Measurements from ENCODE around the gene SH2D1B. TPM values are rescaled to one million over a fixed set of nuclear protein-coding genes. Genes with fewer than 3 reads are reported as not detected.
"Not testable (repeated sequence)": the region's sequence is repeated elsewhere in the genome, so short reads cannot be mapped to it uniquely, and the experiment has no call there.

The SH2D1B gene
- total and polyA plus RNA-seq, 9 of the 15 experiments (the other 6 are each of a cell fraction or from before 2014, with no cell fraction given): 5.6 to 19.6 (median 9.7) TPM

- TF ChIP-seq TRIM24 (IDR thresholded peaks at IDR 0.05) (peak in 1 of 2 experiments; percentile 16; a peak in 1 of 4 replicates), EP300 (IDR thresholded peaks at IDR 0.05; ENCODE audit: low read length) (peak; percentile 43; the same call in 1 of the 2 replicates), TAL1 (IDR thresholded peaks at IDR 0.05) (peak; percentile 55), SMARCC2 (IDR thresholded peaks at IDR 0.05; ENCODE audit: low read depth) (0 out of 2 replicates have a peak, but pooled peaks have one; percentile 46), RNF2 (IDR thresholded peaks at IDR 0.05) (peak; percentile 33; the same call in 1 of the 2 replicates), MTA2 (IDR thresholded peaks at IDR 0.05; ENCODE audit: low read depth) (peak; percentile 21; the same call in 1 of the 2 replicates), SMARCB1 (IDR thresholded peaks at IDR 0.05; ENCODE audit: insufficient read length, low read depth) (peak; percentile 55), EGR1 (conservative IDR thresholded peaks at IDR 0.05) (0 out of 2 replicates have a peak, but pooled peaks have one; percentile 19), MTA1 (IDR thresholded peaks at IDR 0.05; ENCODE audit: borderline replicate concordance) (0 out of 2 replicates have a peak, but pooled peaks have one; percentile 48), KDM1A (IDR thresholded peaks at IDR 0.05) (peak; percentile 42 to 55; a peak in 2 of 4 replicates), ATF1 (tag; IDR thresholded peaks at IDR 0.05) (0 out of 2 replicates have a peak, but pooled peaks have one; percentile 11), ARID1B (IDR thresholded peaks at IDR 0.05) (peak; percentile 85), DPF2 (IDR thresholded peaks at IDR 0.05) (peak; percentile 79), NFE2 (IDR thresholded peaks at IDR 0.05; ENCODE audit: low read depth) (0 out of 2 replicates have a peak, but pooled peaks have one; percentile 2), RCOR1 (IDR thresholded peaks at IDR 0.05; ENCODE audit: borderline replicate concordance in 1 of 2, low read depth in 2 of 2, low read length in 2 of 2) (peak in 1 of 2 experiments; percentile 5; a peak in 1 of 4 replicates), NRF1 (conservative IDR thresholded peaks at IDR 0.05 in 1 of 2, IDR thresholded peaks at IDR 0.05 in 1 of 2) (0 out of 4 replicates have a peak, but pooled peaks of 1 of the 2 experiments have one; percentile 7), CXXC5 (CRISPR knock-in tag; IDR thresholded peaks at IDR 0.05) (0 out of 2 replicates have a peak, but pooled peaks have one; percentile 15), SMARCA4 (IDR thresholded peaks at IDR 0.05) (peak; percentile 74; the same call in 1 of the 2 replicates), ZEB2 (IDR thresholded peaks at IDR 0.05) (peak; percentile 81; the same call in 1 of the 2 replicates), SMARCE1 (IDR thresholded peaks at IDR 0.05) (peak; percentile 65; the same call in 1 of the 2 replicates), ZBTB7A (IDR thresholded peaks at IDR 0.05; ENCODE audit: borderline replicate concordance, control insufficient read depth, low read depth, low read length) (0 out of 2 replicates have a peak, but pooled peaks have one; percentile 27), L3MBTL2 (IDR thresholded peaks at IDR 0.05) (peak; percentile 16; the same call in 1 of the 2 replicates)
- not testable (repeated sequence) for TF ChIP-seq ATF1 (CRISPR knock-in tag; IDR thresholded peaks at IDR 0.05)
Observed at GRCh38 chr1:162419450-162419931, 7.6 kb upstream of the SH2D1B start (continued).
